ENCODE measurements around the gene ANKMY1.

ANKMY1 gene

DNA sequence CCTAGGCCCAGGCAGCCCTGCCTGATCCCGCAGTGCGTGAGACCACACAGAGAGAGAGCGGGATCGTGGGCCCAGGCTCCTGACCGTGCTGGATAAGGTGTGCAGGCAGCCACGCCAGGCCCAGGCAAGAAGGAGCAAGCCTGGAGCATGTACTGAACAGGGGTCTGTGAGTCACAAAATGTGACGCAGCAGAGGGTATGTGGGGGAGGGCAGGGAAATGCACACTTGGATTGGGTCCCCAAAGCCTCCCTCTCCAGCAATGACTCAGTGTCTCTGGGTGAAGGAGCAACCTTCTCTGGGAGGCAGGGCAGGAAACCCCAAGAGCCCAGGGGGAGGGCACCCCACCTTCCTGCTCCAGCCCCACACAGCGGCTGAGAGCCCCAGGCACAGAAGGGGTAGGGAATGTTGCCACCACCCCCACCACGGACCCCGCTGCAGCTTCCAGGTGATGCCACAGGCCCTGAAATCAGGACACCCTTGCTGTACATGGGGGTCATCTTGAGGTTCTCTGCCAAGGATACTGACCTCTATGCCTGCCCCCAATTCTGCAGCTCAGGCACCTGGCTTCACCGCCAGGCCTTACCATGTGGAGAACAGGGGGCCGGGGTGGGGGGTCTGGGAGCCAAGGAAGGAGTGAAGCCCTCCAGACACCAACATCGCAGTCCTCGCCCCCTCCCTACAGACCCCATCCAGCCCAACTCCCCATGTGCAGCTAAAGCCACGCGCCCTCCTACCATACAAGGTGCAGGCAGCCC, 123.6 kb downstream of the ANKMY1 start:
- H3K27ac ChIP-seq (ENCODE audit: low read depth, low read length) = peak overlapping the region; percentile 20
- no peaks in the 10 kb centered on the region for H3K36me3 ChIP-seq (ENCODE audit: control insufficient read depth in 1 of 2, insufficient read depth in 2 of 2, low read length in 2 of 2)
- H3K4me3 ChIP-seq (ENCODE audit: low read depth in 1 of 2, low read length in 2 of 2) = peak overlapping the region; percentile 47 to 58
- H3K9me3 ChIP-seq (ENCODE audit: control insufficient read depth in 1 of 2, low read length in 2 of 2) = no peaks in the 10 kb centered on the region
- peaks cover 20 to 23% of the 10 kb centered on the region in 2 donors for H3K27me3 ChIP-seq (ENCODE audit: control insufficient read depth in 1 of 2, insufficient read depth in 2 of 2, low read length in 2 of 2)
- H3K9ac ChIP-seq (ENCODE audit: low read depth in 1 of 2, low read length in 2 of 2) = no peak overlapping the region
- H3K4me1 ChIP-seq (ENCODE audit: control insufficient read depth in 1 of 2, insufficient read depth in 2 of 2, low read length in 2 of 2) = peaks cover 0 to 14% of the 10 kb centered on the region in 2 donors

DNA sequence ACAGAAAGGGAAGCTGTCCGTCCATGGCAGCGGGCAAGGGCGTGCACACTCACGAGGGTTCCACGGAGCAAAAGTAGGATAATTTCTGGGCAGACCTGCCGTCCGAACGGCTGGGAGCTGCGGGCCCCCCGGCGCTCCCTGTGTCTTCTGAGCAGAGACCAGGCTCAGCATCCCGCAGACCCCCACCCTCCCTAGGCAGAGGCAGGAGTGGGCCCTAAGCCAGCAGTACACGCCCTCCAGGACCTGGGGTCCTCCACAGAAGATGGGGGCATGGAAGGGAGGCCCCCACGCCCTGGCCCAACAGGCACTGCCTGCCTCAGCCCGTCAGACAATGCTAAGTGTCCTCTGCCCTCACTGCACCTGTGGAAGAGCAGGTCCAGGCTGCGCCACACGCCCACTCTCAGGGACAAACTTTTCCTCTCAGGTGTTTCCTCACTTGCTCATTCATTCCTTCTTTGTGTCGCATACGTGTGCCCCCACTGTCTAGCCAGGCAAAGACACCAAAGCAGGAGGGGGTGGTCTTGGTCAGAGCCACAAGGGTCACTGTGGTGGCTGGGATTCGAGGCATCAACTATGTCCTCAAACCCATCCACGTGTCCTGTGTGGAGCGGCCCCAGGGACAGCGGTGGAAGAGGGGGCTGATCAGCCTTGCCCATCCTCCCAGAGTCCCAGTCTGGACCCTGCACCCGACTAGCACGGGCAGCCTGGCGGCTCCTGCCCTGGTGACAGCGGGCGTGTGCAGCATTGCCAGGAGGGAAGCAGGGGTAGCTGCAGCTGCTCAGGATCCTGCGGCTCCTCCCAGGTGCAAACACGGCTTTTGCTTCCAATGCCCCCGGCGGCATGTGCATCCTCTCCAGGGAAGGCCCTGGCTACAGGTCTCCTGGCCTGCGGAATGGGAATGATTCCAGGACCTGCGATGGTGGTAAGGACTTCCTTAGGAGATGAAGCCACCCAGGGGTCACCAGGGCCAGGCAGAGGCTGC, 124.7 kb downstream of the ANKMY1 start:
- Histone ChIP-seq H3K9ac (ENCODE audit: low read depth in 1 of 2, low read length in 2 of 2) (no peak overlapping the region), H3K27ac (ENCODE audit: low read depth, low read length) (no peak overlapping the region), H3K9me3 (ENCODE audit: control insufficient read depth in 1 of 2, low read length in 2 of 2) (no peaks in the 10 kb centered on the region), H3K4me3 (ENCODE audit: low read depth in 1 of 2, low read length in 2 of 2) (no peak overlapping the region), H3K4me1 (ENCODE audit: control insufficient read depth in 1 of 2, insufficient read depth in 2 of 2, low read length in 2 of 2) (peaks cover 0 to 11% of the 10 kb centered on the region in 2 donors), H3K36me3 (ENCODE audit: control insufficient read depth in 1 of 2, insufficient read depth in 2 of 2, low read length in 2 of 2) (no peaks in the 10 kb centered on the region), H3K27me3 (ENCODE audit: control insufficient read depth in 1 of 2, insufficient read depth in 2 of 2, low read length in 2 of 2) (peaks cover 19 to 23% of the 10 kb centered on the region in 2 donors)

DNA sequence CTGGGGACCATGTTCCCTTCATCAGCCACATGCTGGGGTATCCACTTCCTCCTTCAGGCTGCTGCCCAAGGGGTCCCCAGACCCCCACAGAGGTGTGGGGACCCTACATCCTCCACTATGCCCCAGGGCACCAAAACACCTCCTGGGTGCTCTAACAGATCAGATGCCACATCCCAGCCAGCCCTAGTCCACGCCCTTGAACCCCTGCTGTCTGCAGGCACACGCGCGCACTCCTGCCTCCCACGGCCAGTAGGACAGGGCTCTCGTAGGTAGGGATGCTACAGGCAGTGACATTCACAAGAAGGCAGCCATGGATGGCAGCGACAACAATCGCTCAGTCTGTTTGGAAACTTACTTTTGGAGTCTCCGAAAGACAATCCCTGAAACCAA, 125.4 kb downstream of the ANKMY1 start:
- Histone ChIP-seq H3K9me3 (ENCODE audit: control insufficient read depth in 1 of 2, low read length in 2 of 2) (no peaks in the 10 kb centered on the region), H3K9ac (ENCODE audit: low read depth in 1 of 2, low read length in 2 of 2) (no peak overlapping the region), H3K27ac (ENCODE audit: low read depth, low read length) (no peak overlapping the region), H3K27me3 (ENCODE audit: control insufficient read depth in 1 of 2, insufficient read depth in 2 of 2, low read length in 2 of 2) (peaks cover 13 to 17% of the 10 kb centered on the region in 2 donors), H3K4me1 (ENCODE audit: control insufficient read depth in 1 of 2, insufficient read depth in 2 of 2, low read length in 2 of 2) (peaks cover 0 to 7% of the 10 kb centered on the region in 2 donors), H3K4me3 (ENCODE audit: low read depth in 1 of 2, low read length in 2 of 2) (no peak overlapping the region), H3K36me3 (ENCODE audit: control insufficient read depth in 1 of 2, insufficient read depth in 2 of 2, low read length in 2 of 2) (no peaks in the 10 kb centered on the region)

DNA sequence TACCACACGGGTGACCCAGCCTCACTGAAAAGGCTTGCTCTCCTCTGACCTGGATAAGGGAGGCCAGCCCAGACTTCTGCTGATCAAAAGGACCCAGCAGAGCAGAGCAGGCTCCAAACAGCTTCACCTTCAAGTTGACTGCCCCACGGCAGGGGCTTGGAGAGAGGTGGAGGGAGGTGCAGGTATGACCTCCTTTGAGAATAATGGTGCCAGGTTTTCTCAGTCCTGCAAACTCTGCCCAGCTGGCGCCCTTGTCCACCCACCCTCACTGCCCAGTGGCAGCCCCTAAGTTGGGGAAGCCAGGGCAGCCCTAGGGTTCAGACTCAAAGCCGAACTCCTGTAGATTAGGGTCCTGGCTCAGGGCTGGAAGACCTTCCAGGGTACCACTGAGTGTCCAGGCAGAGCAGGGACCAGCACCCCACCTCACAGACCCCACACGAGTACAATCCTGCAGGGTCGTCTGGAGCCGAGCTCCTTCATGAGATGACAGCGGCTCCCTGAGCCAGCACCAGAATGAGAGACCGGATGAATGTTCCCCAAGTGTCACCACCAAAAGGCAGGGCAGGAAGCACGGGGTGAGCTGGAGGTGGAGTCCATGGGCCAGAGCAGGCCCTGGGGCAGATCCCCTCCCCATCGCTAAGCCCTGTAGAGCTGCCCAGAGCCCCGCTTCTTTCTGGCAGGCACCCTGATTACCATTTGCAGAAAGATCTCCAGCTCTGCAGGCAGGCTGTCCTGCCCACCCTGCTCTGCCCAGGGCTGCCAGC, 125.9 kb downstream of the ANKMY1 start:
- Histone ChIP-seq H3K27me3 (ENCODE audit: control insufficient read depth in 1 of 2, insufficient read depth in 2 of 2, low read length in 2 of 2) (peaks cover 7 to 11% of the 10 kb centered on the region in 2 donors), H3K9ac (ENCODE audit: low read depth in 1 of 2, low read length in 2 of 2) (no peak overlapping the region), H3K4me3 (ENCODE audit: low read depth in 1 of 2, low read length in 2 of 2) (no peak overlapping the region)

DNA sequence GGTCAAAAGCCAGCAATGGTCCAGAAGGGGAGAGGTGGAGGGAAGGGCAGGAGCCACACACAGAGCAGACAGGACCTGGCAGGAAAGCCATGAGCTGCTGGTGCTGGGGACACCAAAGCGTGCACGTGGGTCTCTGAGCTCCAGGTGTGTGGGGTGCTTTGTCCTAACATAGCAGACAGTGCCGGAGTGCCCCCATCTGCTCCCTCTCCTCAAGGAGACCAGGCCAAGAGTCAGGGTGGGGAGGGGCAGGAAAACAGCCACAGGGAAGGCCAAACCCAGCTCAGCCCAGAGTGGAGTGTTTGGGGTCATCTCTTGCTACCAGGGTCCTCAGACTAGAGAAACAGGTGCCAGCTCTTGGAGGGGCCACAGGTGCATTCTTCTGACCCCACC, 126.5 kb downstream of the ANKMY1 start:
- H3K4me1 ChIP-seq (ENCODE audit: control insufficient read depth in 1 of 2, insufficient read depth in 2 of 2, low read length in 2 of 2) = no peaks in the 10 kb centered on the region
- no peaks in the 10 kb centered on the region for H3K9me3 ChIP-seq (ENCODE audit: control insufficient read depth in 1 of 2, low read length in 2 of 2)
- H3K27ac ChIP-seq (ENCODE audit: low read depth, low read length) = no peak overlapping the region
- H3K27me3 ChIP-seq (ENCODE audit: control insufficient read depth in 1 of 2, insufficient read depth in 2 of 2, low read length in 2 of 2) = peaks cover 4 to 6% of the 10 kb centered on the region in 2 donors
- H3K9ac ChIP-seq (ENCODE audit: low read depth in 1 of 2, low read length in 2 of 2) = no peak overlapping the region
- no peaks in the 10 kb centered on the region for H3K36me3 ChIP-seq (ENCODE audit: control insufficient read depth in 1 of 2, insufficient read depth in 2 of 2, low read length in 2 of 2)
- H3K4me3 ChIP-seq (ENCODE audit: low read depth in 1 of 2, low read length in 2 of 2) = no peak overlapping the region

More for the DNA sequence above, 125.9 kb downstream of the ANKMY1 start:
- H3K4me1 ChIP-seq (ENCODE audit: control insufficient read depth in 1 of 2, insufficient read depth in 2 of 2, low read length in 2 of 2) = peaks cover 0 to 5% of the 10 kb centered on the region in 2 donors
- H3K27ac ChIP-seq (ENCODE audit: low read depth, low read length) = no peak overlapping the region
- no peaks in the 10 kb centered on the region for H3K36me3 ChIP-seq (ENCODE audit: control insufficient read depth in 1 of 2, insufficient read depth in 2 of 2, low read length in 2 of 2)
- no peaks in the 10 kb centered on the region for H3K9me3 ChIP-seq (ENCODE audit: control insufficient read depth in 1 of 2, low read length in 2 of 2)

DNA sequence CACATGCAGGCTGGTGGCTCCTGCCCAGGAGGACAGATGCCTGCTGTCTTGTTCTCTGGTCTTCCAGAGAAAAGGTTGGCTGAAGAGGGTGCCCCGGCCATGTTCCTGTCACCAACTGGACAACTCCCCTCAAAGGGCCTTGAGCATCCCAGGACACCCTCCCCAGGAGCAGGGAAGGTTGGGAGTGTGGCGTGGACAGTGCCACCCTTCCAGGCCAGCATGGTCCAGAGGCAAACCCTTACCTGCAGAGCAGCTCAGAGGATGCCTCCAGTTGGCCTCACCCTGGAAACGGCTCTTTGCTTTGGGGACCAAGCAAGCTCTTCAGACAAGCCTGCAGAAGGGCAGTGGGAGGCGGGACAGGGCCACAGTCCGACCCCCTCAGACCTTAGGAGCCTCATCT, 127.2 kb downstream of the ANKMY1 start:
- Histone ChIP-seq H3K9me3 (ENCODE audit: control insufficient read depth in 1 of 2, low read length in 2 of 2) (no peaks in the 10 kb centered on the region), H3K4me3 (ENCODE audit: low read depth in 1 of 2, low read length in 2 of 2) (no peak overlapping the region), H3K36me3 (ENCODE audit: control insufficient read depth in 1 of 2, insufficient read depth in 2 of 2, low read length in 2 of 2) (no peaks in the 10 kb centered on the region), H3K27ac (ENCODE audit: low read depth, low read length) (no peak overlapping the region), H3K9ac (ENCODE audit: low read depth in 1 of 2, low read length in 2 of 2) (no peak overlapping the region), H3K4me1 (ENCODE audit: control insufficient read depth in 1 of 2, insufficient read depth in 2 of 2, low read length in 2 of 2) (no peaks in the 10 kb centered on the region), H3K27me3 (ENCODE audit: control insufficient read depth in 1 of 2, insufficient read depth in 2 of 2, low read length in 2 of 2) (peaks cover 4 to 6% of the 10 kb centered on the region in 2 donors)

DNA sequence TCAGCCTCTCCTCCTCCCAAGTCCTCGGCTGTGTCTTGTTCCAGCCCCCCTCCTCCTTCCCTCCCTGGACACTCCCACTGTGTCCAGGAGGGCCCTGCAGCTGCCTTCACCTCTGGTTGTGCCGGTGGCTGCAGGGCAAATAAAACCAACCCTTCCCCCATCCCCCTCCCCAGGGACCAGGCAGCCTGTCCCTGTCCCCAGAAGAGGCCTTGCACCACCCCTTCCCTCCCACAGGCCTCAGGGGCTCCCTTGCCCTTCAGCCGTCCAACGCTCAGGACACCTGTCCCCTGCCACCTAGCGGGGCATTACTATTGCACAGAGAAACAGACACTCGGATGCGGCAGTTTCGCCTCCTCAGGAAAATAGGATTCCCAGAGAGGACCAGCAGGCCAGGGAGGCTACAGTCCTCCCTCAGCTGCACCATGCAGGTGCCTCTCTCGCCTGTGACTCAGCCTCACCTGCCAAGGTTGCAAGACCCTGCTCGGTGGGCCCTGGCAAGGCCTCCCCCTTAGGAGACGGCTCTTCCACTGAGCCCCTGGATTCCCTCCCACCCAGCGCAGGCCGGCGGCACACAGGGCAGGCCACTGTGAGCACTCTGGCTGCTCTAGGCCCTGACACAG, 127.8 kb downstream of the ANKMY1 start:
- no peaks in the 10 kb centered on the region for H3K36me3 ChIP-seq (ENCODE audit: control insufficient read depth in 1 of 2, insufficient read depth in 2 of 2, low read length in 2 of 2)
- H3K9me3 ChIP-seq (ENCODE audit: control insufficient read depth in 1 of 2, low read length in 2 of 2) = no peaks in the 10 kb centered on the region
- no peak overlapping the region for H3K27ac ChIP-seq (ENCODE audit: low read depth, low read length)
- H3K9ac ChIP-seq (ENCODE audit: low read depth in 1 of 2, low read length in 2 of 2) = no peak overlapping the region
- H3K4me1 ChIP-seq (ENCODE audit: control insufficient read depth in 1 of 2, insufficient read depth in 2 of 2, low read length in 2 of 2) = no peaks in the 10 kb centered on the region
- no peak overlapping the region for H3K4me3 ChIP-seq (ENCODE audit: low read depth in 1 of 2, low read length in 2 of 2)
- peaks cover 4 to 6% of the 10 kb centered on the region in 2 donors for H3K27me3 ChIP-seq (ENCODE audit: control insufficient read depth in 1 of 2, insufficient read depth in 2 of 2, low read length in 2 of 2)

Data from duodenal mucosa (tissue), 2 donors.